CD14-positive monocyte (primary cell): Measurements from ENCODE around the gene CHEK1. TPM values are rescaled to one million over a fixed set of nuclear protein-coding genes. Genes with fewer than 3 reads are reported as not detected.

Source experiments
- DNase-seq, 3 donors: peaks; one replicate each; pipeline ENCODE4 v3.0.0-alpha.2; 2011 to 2022
- H2AFZ ChIP-seq: 2 replicates; pipeline ENCODE4 v1.6.0; 2012; ENCODE audit warnings: mild to moderate bottlenecking, low read depth, low read length, inconsistent platforms; ENCODE audit not compliant: insufficient read depth, poor library complexity, severe bottlenecking
- H3K27ac ChIP-seq, 2 donors: 1 replicate in 1 of 2; 2 replicates in 1 of 2; pipeline ENCODE4 v1.5.1; 2012 to 2013; ENCODE audit warnings: low read length in 2 of 2, control low read depth in 1 of 2, inconsistent platforms in 1 of 2, low read depth in 1 of 2, mild to moderate bottlenecking in 1 of 2
- H3K27me3 ChIP-seq, 2 donors: one replicate each; pipeline versions ENCODE4 v1.6.0 to v1.6.1; 2011 to 2013; ENCODE audit warnings: low read length in 2 of 2; ENCODE audit not compliant: control insufficient read depth in 2 of 2, insufficient read depth in 2 of 2
- H3K36me3 ChIP-seq, 2 donors: replicated peaks in 1 of 2; 1 replicate in 1 of 2; 2 replicates in 1 of 2; pipeline versions ENCODE4 v1.5.1 to v1.6.1; 2012 to 2013; ENCODE audit warnings: low read length in 2 of 2, control low read depth in 1 of 2, inconsistent platforms in 1 of 2, mild to moderate bottlenecking in 1 of 2; ENCODE audit not compliant: insufficient read depth in 2 of 2, control insufficient read depth in 1 of 2
- H3K4me1 ChIP-seq, 2 donors: 1 replicate in 1 of 2; 2 replicates in 1 of 2; pipeline versions ENCODE4 v1.5.1 to v1.6.1; 2012 to 2013; ENCODE audit warnings: low read length in 2 of 2, control low read depth in 1 of 2, inconsistent platforms in 1 of 2, mild to moderate bottlenecking in 1 of 2, moderate library complexity in 1 of 2; ENCODE audit not compliant: insufficient read depth in 2 of 2, control insufficient read depth in 1 of 2
- H3K4me2 ChIP-seq: replicated peaks from 2 replicates; pipeline ENCODE3; 2012; ENCODE audit warnings: low read length, moderate library complexity, mild to moderate bottlenecking; ENCODE audit not compliant: poor library complexity, severe bottlenecking; ENCODE audit errors: extremely low read depth
- H3K4me3 ChIP-seq, 3 experiments: fragments of 200-600 bp in 1 of 3; sonication (generic) in 1 of 3; replicated peaks in 1 of 3; 1 replicate in 2 of 3; 2 replicates in 1 of 3; pipeline ENCODE4 v1.5.1; 2011 to 2013; ENCODE audit warnings: low read length in 3 of 3, mild to moderate bottlenecking in 3 of 3, control low read depth in 2 of 3, low read depth in 2 of 3, inconsistent platforms in 1 of 3, moderate library complexity in 1 of 3
- H3K79me2 ChIP-seq: 2 replicates; pipeline ENCODE4 v1.6.0; 2012; ENCODE audit warnings: mild to moderate bottlenecking, control low read depth, inconsistent platforms, low read length, moderate library complexity; ENCODE audit not compliant: insufficient read depth
- H3K9ac ChIP-seq: 2 replicates; pipeline ENCODE4 v1.6.0; 2017; ENCODE audit warnings: low read length, mild to moderate bottlenecking; ENCODE audit not compliant: insufficient read depth, poor library complexity, severe bottlenecking
- H3K9me3 ChIP-seq, 2 donors: replicated peaks in 1 of 2; 1 replicate in 1 of 2; 2 replicates in 1 of 2; pipeline versions ENCODE4 v1.5.1 to v1.6.1; 2012 to 2013; ENCODE audit warnings: low read length in 2 of 2, control low read depth in 1 of 2; ENCODE audit not compliant: control insufficient read depth in 1 of 2, insufficient read depth in 1 of 2
- H4K20me1 ChIP-seq: 2 replicates; pipeline ENCODE4 v1.6.0; 2012; ENCODE audit warnings: mild to moderate bottlenecking, low read length, control low read depth, moderate library complexity; ENCODE audit not compliant: insufficient read depth
- H3K27ac Mint-ChIP-seq, 7 donors: one replicate each; pipeline ENCODE4 v1.8.0; 2020; ENCODE audit warnings: mild to moderate bottlenecking in 7 of 7, mixed read lengths in 7 of 7, moderate library complexity in 6 of 7, inconsistent platforms in 2 of 7
- H3K27me3 Mint-ChIP-seq, 3 donors: one replicate each; pipeline ENCODE4 v1.8.0; 2021 to 2022; ENCODE audit warnings: low read depth in 3 of 3, mild to moderate bottlenecking in 3 of 3, mixed read lengths in 3 of 3, moderate library complexity in 3 of 3, inconsistent platforms in 1 of 3
- H3K36me3 Mint-ChIP-seq, 2 donors: one replicate each; pipeline ENCODE4 v1.8.0; 2020; ENCODE audit warnings: mixed read lengths in 2 of 2, inconsistent platforms in 1 of 2, mild to moderate bottlenecking in 1 of 2
- H3K4me1 Mint-ChIP-seq: one replicate; pipeline ENCODE4 v1.8.0; 2020; ENCODE audit warnings: mild to moderate bottlenecking, mixed read lengths
- H3K4me3 Mint-ChIP-seq, 2 donors: one replicate each; pipeline ENCODE4 v1.8.0; 2020; ENCODE audit warnings: mild to moderate bottlenecking in 2 of 2, mixed read lengths in 2 of 2, moderate library complexity in 1 of 2
- H3K9me3 Mint-ChIP-seq, 7 donors: one replicate each; pipeline ENCODE4 v1.8.0; 2020 to 2022; ENCODE audit warnings: mixed read lengths in 7 of 7, mild to moderate bottlenecking in 6 of 7, moderate library complexity in 6 of 7, inconsistent platforms in 2 of 7
- WGBS: methylation state at CpG from one replicate; pipeline ENCODE4 v1.1.5; 2013; ENCODE audit warnings: missing lambda C conversion rate; ENCODE audit not compliant: insufficient coverage; 5-methylcytosine and 5-hydroxymethylcytosine counted together
- intact Hi-C, 2 donors: fragments of 100-400 bp; cut with micrococcal nuclease; formaldehyde crosslinking; loops; one replicate each; pipeline versions ENCODE4 v1.15.0 to v1.15.1; 2023
- polyA plus RNA-seq, 3 donors: library from polyadenylated mRNA; depleted of rRNA in 1 of 3; unstranded in 2 of 3; stranded (reverse) in 1 of 3; fragments of 300-500 nt in 2 of 3; fragments of >200 nt in 1 of 3; fragmentation: Illumina TruSeq in 2 of 3; gene quantifications; 1 replicate in 2 of 3; 2 replicates in 1 of 3; pipeline ENCODE4 v1.2.3, GENCODE V29; 2012 to 2021
- TF ChIP-seq, protein P1 (sequence below): fragments of 200-600 bp; IDR thresholded peaks from one replicate; pipeline ENCODE4 v1.8.0; 2022; ENCODE audit warnings: antibody characterized with exemption, mild to moderate bottlenecking

Gene CHEK1
- polyA plus RNA-seq, 3 donors = 0.18 to 0.55 (median 0.43) TPM

- H3K27ac Mint-ChIP-seq = peak overlapping the region in 1 of 7 donors; percentile 13
- TF ChIP-seq, protein P1, sequence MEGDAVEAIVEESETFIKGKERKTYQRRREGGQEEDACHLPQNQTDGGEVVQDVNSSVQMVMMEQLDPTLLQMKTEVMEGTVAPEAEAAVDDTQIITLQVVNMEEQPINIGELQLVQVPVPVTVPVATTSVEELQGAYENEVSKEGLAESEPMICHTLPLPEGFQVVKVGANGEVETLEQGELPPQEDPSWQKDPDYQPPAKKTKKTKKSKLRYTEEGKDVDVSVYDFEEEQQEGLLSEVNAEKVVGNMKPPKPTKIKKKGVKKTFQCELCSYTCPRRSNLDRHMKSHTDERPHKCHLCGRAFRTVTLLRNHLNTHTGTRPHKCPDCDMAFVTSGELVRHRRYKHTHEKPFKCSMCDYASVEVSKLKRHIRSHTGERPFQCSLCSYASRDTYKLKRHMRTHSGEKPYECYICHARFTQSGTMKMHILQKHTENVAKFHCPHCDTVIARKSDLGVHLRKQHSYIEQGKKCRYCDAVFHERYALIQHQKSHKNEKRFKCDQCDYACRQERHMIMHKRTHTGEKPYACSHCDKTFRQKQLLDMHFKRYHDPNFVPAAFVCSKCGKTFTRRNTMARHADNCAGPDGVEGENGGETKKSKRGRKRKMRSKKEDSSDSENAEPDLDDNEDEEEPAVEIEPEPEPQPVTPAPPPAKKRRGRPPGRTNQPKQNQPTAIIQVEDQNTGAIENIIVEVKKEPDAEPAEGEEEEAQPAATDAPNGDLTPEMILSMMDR = no peak
- no peaks in the 10 kb centered on the region for H3K9me3 Mint-ChIP-seq
- H3K79me2 ChIP-seq = no peaks in the 10 kb centered on the region
- H3K4me2 ChIP-seq = no peak overlapping the region
- no peaks in the 10 kb centered on the region for H4K20me1 ChIP-seq
- H3K4me3 Mint-ChIP-seq = no peak overlapping the region
- no peak overlapping the region for H3K27ac ChIP-seq
- no peaks in the 10 kb centered on the region for H3K4me1 ChIP-seq
- H3K36me3 Mint-ChIP-seq = peaks cover 74 to 93% of the 10 kb centered on the region in 2 donors
- intact Hi-C loops = no loop called here
- DNase-seq = no peak
- H3K4me3 ChIP-seq = no peak overlapping the region
- H3K9me3 ChIP-seq = no peaks in the 10 kb centered on the region
- WGBS = 100% methylated on average over 2 of the region's 2 CpGs
- no peaks in the 10 kb centered on the region for H3K27me3 ChIP-seq
- H2AFZ ChIP-seq = no peak overlapping the region
- H3K9ac ChIP-seq = no peak overlapping the region
- H3K4me1 Mint-ChIP-seq = peaks cover 1% of the 10 kb centered on the region
- H3K27me3 Mint-ChIP-seq = peaks cover 0 to 2% (median 0%) of the 10 kb centered on the region in 3 donors
- H3K36me3 ChIP-seq = peaks cover 91 to 98% of the 10 kb centered on the region in 2 donors
Observed at GRCh38 chr11:125578783-125579182, 46.2 kb upstream of the CHEK1 start.

DNA sequence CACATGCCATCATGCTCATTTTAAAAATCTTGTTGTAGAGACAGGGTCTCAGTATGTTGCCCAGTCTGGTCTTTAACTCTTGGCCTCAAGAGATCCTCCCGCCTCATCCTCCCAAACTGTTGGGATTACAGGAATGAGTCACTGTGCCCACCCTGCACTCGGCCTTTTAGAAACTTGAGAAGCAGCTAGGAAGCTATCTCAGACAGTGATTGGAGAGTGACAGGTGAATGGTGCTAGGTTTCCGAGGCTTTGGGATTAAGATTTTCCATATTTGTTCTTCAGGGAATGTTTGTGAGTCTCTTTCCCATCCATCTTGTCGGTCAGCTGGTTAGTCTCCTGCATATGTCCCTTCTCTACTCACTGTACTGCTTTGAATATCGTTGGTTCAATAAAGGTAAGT, 45.2 kb upstream of the CHEK1 start:
- Mint-ChIP-seq H3K27me3 (peaks cover 0 to 2% (median 0%) of the 10 kb centered on the region in 3 donors), H3K9me3 (no peaks in the 10 kb centered on the region), H3K27ac (peak overlapping the region in 4 of 7 donors; percentile 42 to 83 (median 62)), H3K4me1 (peaks cover 1% of the 10 kb centered on the region), H3K4me3 (no peak overlapping the region), H3K36me3 (peaks cover 75 to 92% of the 10 kb centered on the region in 2 donors)
- TF ChIP-seq, protein P1 = no peak
- Histone ChIP-seq H3K9ac (no peak overlapping the region), H3K9me3 (no peaks in the 10 kb centered on the region), H3K27me3 (no peaks in the 10 kb centered on the region), H3K4me3 (no peak overlapping the region), H3K4me2 (no peak overlapping the region), H2AFZ (no peak overlapping the region), H3K27ac (no peak overlapping the region), H3K36me3 (peaks cover 87 to 98% of the 10 kb centered on the region in 2 donors), H3K79me2 (no peaks in the 10 kb centered on the region), H3K4me1 (no peaks in the 10 kb centered on the region), H4K20me1 (no peaks in the 10 kb centered on the region)
- 100% methylated on average over 1 of the region's 5 CpGs for WGBS
- DNase-seq = no peak
- intact Hi-C loops = no loop called here
